ENCODE results near the gene WFIKKN1. TPM values are rescaled to one million over a fixed set of nuclear protein-coding genes. Genes with fewer than 3 reads are reported as not detected.

WFIKKN1 gene
- total and polyA plus RNA-seq, 12 donors: 0.11 to 0.95 (median 0.32) TPM

GRCh38 chr16:591892-592517, 38.8 kb upstream of the WFIKKN1 start:
- Histone ChIP-seq H3K4me3 (no peak overlapping the region), H3K36me3 (peaks cover 0 to 26% (median 0%) of the 10 kb centered on the region in 9 donors), H3K27ac (peak overlapping the region in 1 of 10 donors; percentile 24), H3K27me3 (no peaks in the 10 kb centered on the region), H3K9me3 (no peaks in the 10 kb centered on the region), H3K4me1 (peaks cover 9 to 58% (median 37%) of the 10 kb centered on the region in 9 donors)
- DNase-seq (no peak), ATAC-seq (no peak)
- intact Hi-C loops (cut with DNase I): loop anchor here in 3 of 10 donors (2.0 to 5.0 kb wide), 3 partner anchors 40 to 45 kb away; partner anchors contain the start of genes METTL26 (in 2 of the 3) and WFIKKN1 (in 1 of the 3)
- 89 to 90% methylated on average over 15 of the region's 15 CpGs for WGBS, 2 donors
- TF ChIP-seq, protein P1, sequence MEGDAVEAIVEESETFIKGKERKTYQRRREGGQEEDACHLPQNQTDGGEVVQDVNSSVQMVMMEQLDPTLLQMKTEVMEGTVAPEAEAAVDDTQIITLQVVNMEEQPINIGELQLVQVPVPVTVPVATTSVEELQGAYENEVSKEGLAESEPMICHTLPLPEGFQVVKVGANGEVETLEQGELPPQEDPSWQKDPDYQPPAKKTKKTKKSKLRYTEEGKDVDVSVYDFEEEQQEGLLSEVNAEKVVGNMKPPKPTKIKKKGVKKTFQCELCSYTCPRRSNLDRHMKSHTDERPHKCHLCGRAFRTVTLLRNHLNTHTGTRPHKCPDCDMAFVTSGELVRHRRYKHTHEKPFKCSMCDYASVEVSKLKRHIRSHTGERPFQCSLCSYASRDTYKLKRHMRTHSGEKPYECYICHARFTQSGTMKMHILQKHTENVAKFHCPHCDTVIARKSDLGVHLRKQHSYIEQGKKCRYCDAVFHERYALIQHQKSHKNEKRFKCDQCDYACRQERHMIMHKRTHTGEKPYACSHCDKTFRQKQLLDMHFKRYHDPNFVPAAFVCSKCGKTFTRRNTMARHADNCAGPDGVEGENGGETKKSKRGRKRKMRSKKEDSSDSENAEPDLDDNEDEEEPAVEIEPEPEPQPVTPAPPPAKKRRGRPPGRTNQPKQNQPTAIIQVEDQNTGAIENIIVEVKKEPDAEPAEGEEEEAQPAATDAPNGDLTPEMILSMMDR (IDR thresholded peaks at IDR 0.05): no peak

- peak overlapping the region in 1 of 10 donors; percentile 24 for H3K27ac ChIP-seq
- H3K9me3 ChIP-seq: no peaks in the 10 kb centered on the region
- H3K27me3 ChIP-seq: no peaks in the 10 kb centered on the region
- ATAC-seq: no peak
- DNase-seq: no peak
- TF ChIP-seq, protein P1 (IDR thresholded peaks at IDR 0.05): no peak
- H3K4me1 ChIP-seq: peaks cover 4 to 51% (median 31%) of the 10 kb centered on the region in 9 donors
- H3K4me3 ChIP-seq: peak overlapping the region in 1 of 10 donors; percentile 4
- intact Hi-C loops (cut with DNase I): loop anchor here in 2 of 10 donors (5.0 kb wide), 2 partner anchors 40 to 45 kb away; partner anchors contain the start of genes METTL26 (in 1 of the 2) and WFIKKN1 (in 1 of the 2)
- 71 to 79% methylated on average over 24 of the region's 24 CpGs for WGBS, 2 donors
- H3K36me3 ChIP-seq: peaks cover 0 to 26% (median 0%) of the 10 kb centered on the region in 9 donors
Measured at GRCh38 chr16:592518-593306, 38.1 kb upstream of the WFIKKN1 start.

GRCh38 chr16:593406-593805, 37.4 kb upstream of the WFIKKN1 start:
- WGBS, 2 donors: 92 to 93% methylated on average over 9 of the region's 9 CpGs
- no peak for ATAC-seq

More at GRCh38 chr16:593406-593805, 37.4 kb upstream of the WFIKKN1 start:
- peaks cover 0 to 28% (median 0%) of the 10 kb centered on the region in 9 donors for H3K36me3 ChIP-seq
- H3K4me3 ChIP-seq: no peak overlapping the region
- H3K27me3 ChIP-seq: no peaks in the 10 kb centered on the region
- peak overlapping the region in 1 of 10 donors; percentile 24 for H3K27ac ChIP-seq
- intact Hi-C loops (cut with DNase I): loop anchor here in 2 of 10 donors (5.0 kb wide), 2 partner anchors 39 to 44 kb away; partner anchors contain the start of genes METTL26 (in 1 of the 2) and WFIKKN1 (in 1 of the 2)
- no peaks in the 10 kb centered on the region for H3K9me3 ChIP-seq
- H3K4me1 ChIP-seq: peaks cover 0 to 44% (median 24%) of the 10 kb centered on the region in 9 donors
- DNase-seq: no peak
- TF ChIP-seq, protein P1 (IDR thresholded peaks at IDR 0.05): no peak
